Breast epithelium (tissue), 3 donors: ENCODE results near the gene CAMSAP1.

Experiments used
- CTCF ChIP-seq, 3 donors: fragments of 450-650 bp; IDR thresholded peaks; one replicate each; pipeline ENCODE4 v1.5.1; 2016 to 2017; ENCODE audit warnings: antibody characterized with exemption in 3 of 3, mild to moderate bottlenecking in 3 of 3, moderate library complexity in 3 of 3
- POLR2AphosphoS5 ChIP-seq, 3 donors: sonication (generic); formaldehyde crosslinking; IDR thresholded peaks; one replicate each; pipeline ENCODE4 v1.6.1; 2017; ENCODE audit warnings: antibody characterized with exemption in 3 of 3

GRCh38 chr9:135848341-135849047 lies 58.9 kb downstream of the CAMSAP1 start:
- TF ChIP-seq POLR2AphosphoS5 (IDR thresholded peaks at IDR 0.05) (no peak), CTCF (IDR thresholded peaks at IDR 0.05) (no peak)
